ENCODE measurements around the gene DNAJB14. TPM values are rescaled to one million over a fixed set of nuclear protein-coding genes. Genes with fewer than 3 reads are reported as not detected.

DNAJB14 gene
- total RNA-seq, 1 experiment from 2014 or later: 18.9 TPM

- POLR2A ChIA-PET (ENCODE audit: unreplicated experiment): no interaction called here
- no peaks in the 10 kb centered on the region for H3K36me3 ChIP-seq (ENCODE audit: low read depth, low read length)
- no peaks in the 10 kb centered on the region for H3F3A ChIP-seq (ENCODE audit: low read length, unreplicated experiment)
- no peaks in the 10 kb centered on the region for H3K79me2 ChIP-seq (ENCODE audit: low read length)
- DNase-seq (no peak), ATAC-seq (no peak)
- no peaks in the 10 kb centered on the region for H3K27me3 ChIP-seq (ENCODE audit: low read length)
- intact Hi-C loops (cut with micrococcal nuclease): no loop called here
- H3K9me3 ChIP-seq (ENCODE audit: low read length): no peaks in the 10 kb centered on the region
- H3K4me2 ChIP-seq (ENCODE audit: low read length): no peak overlapping the region
- H3K27ac ChIP-seq (ENCODE audit: low read length): no peak overlapping the region
- H3K4me1 ChIP-seq (ENCODE audit: insufficient read depth, low read length): peaks cover 11% of the 10 kb centered on the region
- CTCF ChIA-PET: no interaction called here
- H3K4me3 ChIP-seq (ENCODE audit: low read length): no peak overlapping the region
- H3K9me2 ChIP-seq (replicated peaks; ENCODE audit: low read length): no peaks in the 10 kb centered on the region
- BruUV-seq (replicated peaks): no TSS peak
- H2AFZ ChIP-seq (ENCODE audit: low read length): no peak overlapping the region
- no peak for TF ChIP-seq EZH2phosphoT487 (IDR thresholded peaks at IDR 0.05; ENCODE audit: borderline replicate concordance, low read length)
- TF ChIP-seq CTCF (conservative IDR thresholded peaks at IDR 0.05; ENCODE audit: low read depth, low read length): no peak
- TF ChIP-seq EZH2 (IDR thresholded peaks at IDR 0.05; ENCODE audit: low read length, unreplicated experiment): no peak
- H3K9ac ChIP-seq (ENCODE audit: low read length): no peak overlapping the region
- no peaks in the 10 kb centered on the region for H4K20me1 ChIP-seq (ENCODE audit: low read length)
Observed at GRCh38 chr4:99855678-99856077, 90.7 kb downstream of the DNAJB14 start.

DNA sequence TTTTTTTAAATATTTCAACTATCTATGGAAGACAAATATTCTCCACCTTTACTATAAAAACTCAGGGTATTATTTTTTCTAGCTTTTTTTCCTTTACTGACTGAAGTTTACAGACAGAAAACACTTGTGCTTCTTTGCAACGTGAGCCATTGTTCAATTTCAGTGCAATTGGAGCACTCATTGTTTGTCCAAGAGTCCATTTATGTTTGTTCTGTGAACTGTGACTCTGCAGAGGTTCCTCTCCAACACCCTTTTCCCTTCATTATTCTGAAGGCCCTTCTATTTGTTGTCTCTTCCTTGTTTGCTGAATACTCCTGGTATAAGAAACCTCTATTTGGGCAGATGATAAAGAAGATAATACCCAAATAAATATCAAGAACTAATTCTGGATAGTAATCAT lies 92.4 kb downstream of the DNAJB14 start:
- Histone ChIP-seq H3K36me3 (ENCODE audit: low read depth, low read length) (no peaks in the 10 kb centered on the region), H3K4me1 (ENCODE audit: insufficient read depth, low read length) (peaks cover 11% of the 10 kb centered on the region), H3F3A (ENCODE audit: low read length, unreplicated experiment) (no peaks in the 10 kb centered on the region), H3K79me2 (ENCODE audit: low read length) (no peaks in the 10 kb centered on the region), H3K27me3 (ENCODE audit: low read length) (no peaks in the 10 kb centered on the region), H3K9me2 (replicated peaks; ENCODE audit: low read length) (no peaks in the 10 kb centered on the region), H3K9me3 (ENCODE audit: low read length) (no peaks in the 10 kb centered on the region), H3K4me2 (ENCODE audit: low read length) (no peak overlapping the region), H3K4me3 (ENCODE audit: low read length) (no peak overlapping the region), H2AFZ (ENCODE audit: low read length) (no peak overlapping the region), H3K9ac (ENCODE audit: low read length) (no peak overlapping the region), H4K20me1 (ENCODE audit: low read length) (no peaks in the 10 kb centered on the region), H3K27ac (ENCODE audit: low read length) (no peak overlapping the region)
- BruUV-seq (replicated peaks): no TSS peak
- TF ChIP-seq CTCF (conservative IDR thresholded peaks at IDR 0.05; ENCODE audit: low read depth, low read length): no peak
- no peak for TF ChIP-seq EZH2 (IDR thresholded peaks at IDR 0.05; ENCODE audit: low read length, unreplicated experiment)
- no peak for TF ChIP-seq EZH2phosphoT487 (IDR thresholded peaks at IDR 0.05; ENCODE audit: borderline replicate concordance, low read length)
- CTCF ChIA-PET: no interaction called here
- intact Hi-C loops (cut with micrococcal nuclease): no loop called here
- POLR2A ChIA-PET (ENCODE audit: unreplicated experiment): no interaction called here
- DNase-seq (no peak), ATAC-seq (no peak)

GRCh38 chr4:99853190-99853589 lies 93.2 kb downstream of the DNAJB14 start:
- H4K20me1 ChIP-seq (ENCODE audit: low read length): no peaks in the 10 kb centered on the region
- ATAC-seq (no peak), DNase-seq (no peak)
- H3K79me2 ChIP-seq (ENCODE audit: low read length): no peaks in the 10 kb centered on the region
- no peak overlapping the region for H3K27ac ChIP-seq (ENCODE audit: low read length)
- BruUV-seq (replicated peaks): no TSS peak
- H3K27me3 ChIP-seq (ENCODE audit: low read length): no peaks in the 10 kb centered on the region
- no peaks in the 10 kb centered on the region for H3K9me3 ChIP-seq (ENCODE audit: low read length)
- peaks cover 11% of the 10 kb centered on the region for H3K4me1 ChIP-seq (ENCODE audit: insufficient read depth, low read length)
- no peaks in the 10 kb centered on the region for H3K36me3 ChIP-seq (ENCODE audit: low read depth, low read length)
- no peaks in the 10 kb centered on the region for H3K9me2 ChIP-seq (replicated peaks; ENCODE audit: low read length)
- no peak overlapping the region for H3K4me3 ChIP-seq (ENCODE audit: low read length)
- no peaks in the 10 kb centered on the region for H3F3A ChIP-seq (ENCODE audit: low read length, unreplicated experiment)
- TF ChIP-seq CTCF (conservative IDR thresholded peaks at IDR 0.05; ENCODE audit: low read depth, low read length) (no peak), EZH2 (IDR thresholded peaks at IDR 0.05; ENCODE audit: low read length, unreplicated experiment) (no peak), EZH2phosphoT487 (IDR thresholded peaks at IDR 0.05; ENCODE audit: borderline replicate concordance, low read length) (no peak)
- CTCF ChIA-PET: no interaction called here
- intact Hi-C loops (cut with micrococcal nuclease): no loop called here
- POLR2A ChIA-PET (ENCODE audit: unreplicated experiment): no interaction called here
- no peak overlapping the region for H2AFZ ChIP-seq (ENCODE audit: low read length)
- H3K9ac ChIP-seq (ENCODE audit: low read length): no peak overlapping the region
- no peak overlapping the region for H3K4me2 ChIP-seq (ENCODE audit: low read length)
